NAMALWA (cell line): ENCODE data around the gene SURF1.

ENCODE experiments used
- DNase-seq: peaks from one replicate; pipeline ENCODE4 v3.0.0-alpha.2; 2015; ENCODE audit warnings: low spot score

SURF1 gene

DNA sequence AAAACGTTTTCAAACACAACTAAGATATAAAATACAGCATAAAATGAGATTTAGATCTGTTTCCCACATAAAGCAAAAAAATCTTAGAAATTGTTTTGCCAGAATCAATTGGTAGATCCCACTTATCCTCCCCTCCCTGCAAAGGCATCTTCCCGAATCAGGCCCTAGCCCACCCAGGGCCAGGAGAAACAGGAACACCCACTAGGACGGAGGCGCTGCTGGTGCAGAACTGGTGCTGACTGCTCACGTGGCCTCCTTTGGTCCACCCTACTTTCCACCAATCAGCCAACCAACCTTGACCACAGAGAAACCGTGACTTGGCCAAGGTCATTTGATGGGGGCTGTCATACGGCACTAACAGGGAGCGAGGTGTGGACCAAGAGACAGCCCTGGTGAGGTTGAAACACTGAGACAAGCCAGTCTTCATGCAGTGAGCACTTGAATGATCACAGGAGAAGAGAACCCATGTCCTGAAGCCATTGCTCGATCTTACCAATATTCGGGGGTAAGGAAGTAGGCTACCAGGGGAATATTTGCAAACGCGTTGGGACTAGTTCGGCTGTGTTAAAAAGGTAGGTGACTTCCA, 5.3 kb upstream of the SURF1 start:
- DNase-seq: no peak

DNA sequence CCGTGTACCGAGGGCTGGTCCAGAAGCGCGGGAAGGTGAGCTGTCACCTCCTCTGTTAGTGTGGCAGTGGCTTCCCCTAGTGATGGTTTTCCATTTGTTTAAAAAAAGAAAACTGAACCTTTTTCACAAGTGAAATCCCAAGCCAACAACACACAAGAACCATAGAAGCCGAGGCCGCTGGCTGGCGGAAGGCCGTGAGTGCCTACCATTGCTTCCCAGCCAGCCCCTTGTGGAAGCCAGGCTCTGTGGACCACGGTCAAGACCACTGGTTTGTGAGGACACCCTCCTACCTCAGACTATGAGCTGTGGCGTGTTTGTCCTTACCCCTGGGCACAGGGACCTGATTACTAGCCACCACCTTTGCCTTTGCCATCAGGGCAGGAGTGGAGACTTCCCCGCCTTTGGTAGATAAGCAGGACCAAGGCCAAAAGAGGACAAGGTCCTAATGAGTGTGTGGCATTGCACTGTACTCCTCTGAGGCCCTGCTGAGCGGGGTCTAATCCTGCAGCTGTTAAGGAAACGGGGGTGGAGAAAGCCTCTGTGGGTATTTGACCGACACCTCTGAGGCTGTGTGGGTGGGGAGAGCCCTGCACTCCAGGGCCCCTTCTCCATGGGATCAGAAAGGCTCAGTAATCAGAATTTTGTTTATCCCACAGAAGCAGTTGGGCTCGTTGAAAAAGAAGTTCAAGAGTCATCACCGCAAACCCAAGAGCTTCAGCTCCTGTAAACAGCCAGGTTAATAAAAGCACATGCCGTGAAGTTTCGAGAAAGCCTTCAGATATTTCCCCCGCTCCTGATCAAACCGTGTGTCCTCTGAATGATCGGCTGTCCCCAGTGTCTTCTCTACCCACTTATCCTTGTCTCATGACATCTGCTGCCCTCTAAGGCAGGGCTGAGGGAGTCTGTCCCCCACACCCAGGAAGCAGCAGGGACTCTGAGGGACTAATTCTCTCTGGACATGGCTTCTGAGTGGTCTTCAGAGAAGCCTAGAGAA, 4.4 kb upstream of the SURF1 start:
- DNase-seq: no peak

DNA sequence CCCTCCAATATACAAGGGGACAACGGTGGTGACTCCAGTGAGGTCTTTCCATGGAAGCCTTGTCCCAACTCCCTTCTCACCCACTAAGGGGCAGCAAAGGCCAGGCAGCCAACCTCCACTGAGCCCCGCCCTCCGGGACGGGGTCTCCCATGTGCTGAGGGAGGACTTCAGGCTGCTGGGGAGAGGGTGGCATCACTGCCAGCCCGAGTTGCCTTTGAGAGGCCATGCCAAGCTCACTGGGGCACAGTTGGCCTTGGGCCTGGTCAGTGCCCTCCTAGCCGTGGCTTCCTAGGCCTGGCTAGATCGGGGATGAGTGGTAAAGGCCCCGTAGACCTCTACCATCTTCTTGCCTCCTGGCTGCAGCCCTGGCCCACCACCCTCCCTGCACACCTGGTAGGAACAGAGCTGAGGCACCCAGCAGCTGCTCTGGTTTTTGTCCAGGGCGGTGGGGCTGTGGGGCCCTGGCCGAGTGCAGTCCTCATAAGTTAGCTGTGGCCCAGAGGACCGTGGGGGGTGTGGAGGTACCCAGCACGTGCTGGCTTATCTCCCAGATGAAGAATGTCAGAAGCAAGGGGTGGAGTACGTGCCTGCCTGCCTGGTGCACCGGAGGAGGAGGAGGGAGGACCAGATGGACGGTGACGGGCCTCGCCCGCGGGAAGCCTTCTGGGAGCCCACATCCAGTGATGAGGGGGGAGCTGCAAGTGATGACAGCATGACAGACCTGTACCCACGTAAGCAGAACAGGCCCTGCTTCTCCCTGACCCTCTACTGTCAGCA, 3.3 kb upstream of the SURF1 start:
- DNase-seq: no peak

DNA sequence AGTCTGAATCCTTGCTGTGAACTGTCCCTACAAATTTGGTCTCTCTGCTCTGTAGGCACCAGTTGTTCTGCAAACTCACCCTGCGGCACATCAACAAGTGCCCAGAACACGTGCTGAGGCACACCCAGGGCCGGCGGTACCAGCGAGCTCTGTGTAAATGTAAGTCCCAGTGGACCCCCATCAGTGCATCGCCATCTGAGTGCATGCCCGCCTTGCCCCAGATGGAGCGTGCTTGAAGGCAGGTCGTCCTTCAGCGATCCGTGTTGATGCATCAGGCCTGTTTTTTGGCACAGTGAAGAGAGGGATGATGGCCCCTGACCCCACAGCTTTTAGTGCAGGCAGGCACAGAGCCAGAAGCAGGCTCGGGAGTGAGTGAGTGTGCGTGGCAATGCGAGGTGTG, 1.4 kb upstream of the SURF1 start:
- DNase-seq: no peak

DNA sequence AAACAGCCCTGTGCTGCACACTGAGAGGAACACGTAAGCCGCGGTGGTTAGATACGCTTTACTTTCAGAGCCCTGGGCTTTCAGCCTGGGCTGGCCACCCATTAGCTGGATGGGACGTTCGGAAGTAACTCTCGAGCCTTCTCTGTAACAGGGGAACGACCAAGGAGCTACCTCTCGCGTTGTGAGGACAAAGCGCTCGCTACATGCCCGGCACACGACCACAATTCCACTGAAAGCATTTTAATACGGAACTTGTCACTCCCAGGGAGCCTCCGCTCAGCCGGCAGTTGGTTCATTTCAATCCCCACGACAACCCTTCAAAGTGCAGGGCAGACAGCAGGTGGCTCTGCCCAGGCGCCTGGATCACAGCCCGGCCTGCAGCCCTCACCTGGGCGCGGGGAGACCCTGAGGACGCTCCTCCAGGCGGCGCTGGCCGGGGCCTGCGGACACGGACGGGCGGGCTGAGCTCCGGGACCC, 368 bp downstream of the SURF1 start:
- peak; percentile 65 for DNase-seq

DNA sequence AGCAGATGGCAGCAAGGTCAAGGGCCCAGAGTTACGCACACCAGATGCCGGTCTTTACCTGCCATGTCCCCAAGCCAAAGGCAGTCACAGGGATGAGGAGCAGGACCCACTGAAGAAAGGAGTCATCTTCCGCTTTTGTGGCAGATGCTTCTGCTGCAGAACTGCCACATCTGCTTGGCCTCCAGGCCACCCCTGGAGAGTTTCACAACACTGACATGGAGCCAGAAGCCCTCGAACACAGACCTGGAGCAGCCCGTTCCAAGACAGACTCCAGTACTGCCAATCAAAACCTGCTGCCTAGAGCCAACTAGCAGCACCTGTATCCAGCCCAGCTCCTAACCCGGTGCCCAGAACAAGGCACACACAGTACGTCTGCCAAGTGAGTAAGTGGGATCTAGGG, 1.5 kb downstream of the SURF1 start:
- DNase-seq: peak; percentile 27

DNA sequence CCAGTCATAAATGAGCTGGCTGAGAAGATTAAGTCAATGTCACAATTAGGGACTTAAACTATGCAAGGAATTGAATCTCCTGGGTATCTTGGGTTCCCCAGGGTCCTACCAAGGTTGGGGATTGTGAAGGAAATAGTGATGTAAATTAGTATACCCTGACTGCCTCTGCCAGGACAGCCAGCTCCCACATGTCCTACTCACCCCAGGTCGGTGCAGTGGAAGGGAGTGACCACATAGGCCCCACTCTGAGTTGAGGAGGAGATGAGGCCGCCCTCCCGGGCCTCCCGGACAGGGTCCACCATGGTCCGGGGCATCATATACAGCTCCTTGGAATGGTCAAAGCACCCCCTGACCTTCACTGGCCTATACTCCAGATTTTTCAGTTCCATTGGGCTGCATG, 2.7 kb downstream of the SURF1 start:
- DNase-seq: no peak

DNA sequence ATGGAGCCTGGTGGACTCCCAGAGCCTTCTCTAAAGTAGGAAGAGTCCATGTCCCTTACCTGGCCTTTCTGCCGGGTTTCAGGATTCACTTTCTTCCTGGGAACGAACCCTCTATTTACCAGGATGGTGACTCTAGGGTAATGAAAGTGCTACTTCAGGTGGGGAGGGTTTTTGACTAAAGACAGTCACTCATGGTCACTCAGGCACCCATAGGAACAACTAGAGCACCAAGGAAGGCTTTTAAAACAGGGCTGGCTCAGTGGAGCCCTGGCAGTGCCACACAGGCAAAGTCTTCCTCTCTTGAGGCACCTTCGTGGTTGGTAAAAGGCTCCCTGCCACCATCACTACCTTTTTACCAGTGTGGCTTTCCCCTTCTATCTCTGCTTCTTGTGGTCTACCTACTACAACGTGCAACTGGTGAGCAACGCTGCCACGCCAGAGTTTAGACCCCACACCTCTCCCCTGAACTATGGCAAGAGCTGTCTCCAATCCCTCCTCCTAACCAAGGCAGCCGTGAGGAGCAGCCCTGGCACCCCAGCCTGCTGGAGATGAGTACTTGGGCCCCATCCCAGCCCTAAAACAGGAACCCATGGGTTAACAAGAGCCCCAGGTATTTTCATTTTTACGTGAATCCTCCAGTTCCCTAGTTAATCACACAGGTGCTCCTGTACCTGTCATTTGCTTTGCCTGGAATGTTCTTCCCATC, 3.5 kb downstream of the SURF1 start:
- no peak for DNase-seq

DNA sequence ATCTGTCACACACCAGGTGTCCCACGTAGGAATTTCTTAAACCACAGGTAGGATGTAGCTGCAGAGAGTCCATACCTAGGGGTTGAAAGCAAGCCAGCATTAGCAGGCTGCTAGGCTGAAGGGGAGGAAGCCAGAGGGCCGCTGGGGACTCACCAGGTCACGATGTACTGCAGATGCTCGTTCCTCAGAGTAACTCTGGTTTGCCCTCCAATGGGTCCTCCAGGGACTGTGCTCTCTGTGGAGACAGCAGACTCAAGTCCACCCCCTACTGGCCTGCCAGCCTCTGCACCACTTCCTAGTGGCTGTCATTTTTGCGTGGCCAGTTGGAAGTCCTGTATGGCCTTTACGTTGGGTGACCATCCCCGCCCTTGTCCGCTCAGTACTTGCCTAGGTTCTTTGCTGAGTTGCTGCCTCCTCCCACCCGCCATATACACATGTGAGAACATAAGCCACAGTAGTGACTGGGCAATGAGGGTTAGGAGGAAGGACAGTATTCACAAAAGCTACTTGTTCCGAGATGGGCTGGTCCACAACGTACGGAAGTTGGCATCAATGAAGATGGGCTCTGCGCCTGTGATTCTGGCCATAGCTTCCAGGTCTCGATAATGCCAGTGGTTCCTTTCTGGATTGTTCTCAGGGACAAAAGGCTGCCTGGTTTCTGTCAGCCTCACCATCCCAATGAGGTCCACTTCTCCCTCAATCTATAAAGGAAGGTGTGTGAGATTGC, 4.2 kb downstream of the SURF1 start:
- peak; percentile 80 for DNase-seq

DNA sequence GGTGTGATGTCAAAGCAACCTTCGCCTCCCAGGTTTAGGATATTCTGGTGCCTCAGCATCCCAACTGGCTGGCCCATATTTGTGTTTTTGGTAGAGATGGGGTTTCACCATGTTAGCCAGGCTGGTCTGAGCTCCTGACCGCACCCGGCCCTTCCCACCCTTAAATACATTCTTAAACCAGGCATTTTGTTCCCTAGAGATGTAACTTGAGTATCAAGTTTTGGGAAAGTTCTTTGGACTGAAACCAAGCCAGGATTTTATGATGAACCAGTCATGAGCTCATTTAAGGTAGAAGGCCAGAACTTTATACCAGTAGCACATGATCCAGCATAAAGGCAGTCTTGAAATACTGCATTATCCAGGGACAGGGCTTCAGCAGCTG, 4.8 kb downstream of the SURF1 start:
- no peak for DNase-seq

DNA sequence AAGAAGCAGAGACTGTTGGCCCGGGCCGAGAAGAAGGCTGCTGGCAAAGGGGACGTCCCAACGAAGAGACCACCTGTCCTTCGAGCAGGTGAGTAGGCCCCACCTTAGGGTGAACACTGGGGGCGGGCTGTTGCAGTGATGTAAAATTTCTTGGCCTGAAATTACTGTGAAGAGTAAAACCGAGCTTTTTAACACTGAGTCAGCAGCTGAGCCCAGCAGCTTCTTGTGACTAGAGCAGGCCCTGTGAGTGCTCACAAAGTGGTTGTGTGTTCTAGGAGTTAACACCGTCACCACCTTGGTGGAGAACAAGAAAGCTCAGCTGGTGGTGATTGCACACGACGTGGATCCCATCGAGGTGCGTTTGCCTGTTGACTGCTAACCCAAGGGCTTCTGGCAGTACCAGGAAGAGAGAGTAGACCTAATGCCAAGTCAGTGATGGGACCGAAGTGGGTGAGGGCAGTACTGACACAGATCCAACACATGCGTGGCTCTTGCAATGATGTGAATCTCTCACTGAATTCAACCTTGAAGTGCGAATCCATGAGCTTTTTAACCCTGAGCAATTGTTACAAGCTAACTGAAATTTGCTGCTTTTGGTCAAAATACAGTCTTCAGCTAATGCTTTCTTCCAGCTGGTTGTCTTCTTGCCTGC, 6.2 kb downstream of the SURF1 start:
- DNase-seq: no peak

DNA sequence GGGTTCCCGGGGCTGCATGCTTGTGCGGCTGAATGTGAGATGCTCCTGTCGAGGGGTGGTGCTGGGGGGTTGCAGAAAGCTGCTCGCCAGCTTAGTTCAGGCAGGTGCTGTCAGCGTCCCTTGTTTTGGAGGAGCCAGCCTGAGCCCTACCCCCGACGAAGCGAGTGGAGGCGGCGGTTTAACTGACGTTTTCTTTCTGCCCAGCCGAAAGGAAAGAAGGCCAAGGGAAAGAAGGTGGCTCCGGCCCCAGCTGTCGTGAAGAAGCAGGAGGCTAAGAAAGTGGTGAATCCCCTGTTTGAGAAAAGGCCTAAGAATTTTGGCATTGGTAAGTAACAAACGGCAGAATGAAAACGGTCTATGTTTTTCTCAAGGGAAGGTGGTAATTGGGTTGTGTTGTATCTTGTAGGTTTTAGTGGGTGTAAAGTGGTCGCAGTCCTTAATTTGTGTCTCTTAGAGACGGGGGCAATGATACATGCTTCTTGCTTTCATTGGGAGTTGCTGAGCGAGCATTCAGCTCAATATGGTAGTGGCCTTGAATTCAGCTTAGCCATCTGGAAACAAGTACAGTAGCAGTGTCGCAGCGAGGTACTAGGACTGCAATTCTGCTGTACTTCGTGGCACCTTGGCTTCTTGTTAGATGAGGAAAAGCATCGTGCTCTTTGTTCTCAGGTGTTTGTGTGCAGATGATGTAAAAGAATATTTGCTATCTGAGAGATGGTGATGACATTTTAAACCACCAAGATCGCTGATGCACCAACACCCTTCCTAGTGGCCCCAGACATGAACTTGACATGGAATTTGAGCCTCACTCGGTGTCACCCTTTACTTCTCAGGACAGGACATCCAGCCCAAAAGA, 7.3 kb downstream of the SURF1 start:
- no peak for DNase-seq

DNA sequence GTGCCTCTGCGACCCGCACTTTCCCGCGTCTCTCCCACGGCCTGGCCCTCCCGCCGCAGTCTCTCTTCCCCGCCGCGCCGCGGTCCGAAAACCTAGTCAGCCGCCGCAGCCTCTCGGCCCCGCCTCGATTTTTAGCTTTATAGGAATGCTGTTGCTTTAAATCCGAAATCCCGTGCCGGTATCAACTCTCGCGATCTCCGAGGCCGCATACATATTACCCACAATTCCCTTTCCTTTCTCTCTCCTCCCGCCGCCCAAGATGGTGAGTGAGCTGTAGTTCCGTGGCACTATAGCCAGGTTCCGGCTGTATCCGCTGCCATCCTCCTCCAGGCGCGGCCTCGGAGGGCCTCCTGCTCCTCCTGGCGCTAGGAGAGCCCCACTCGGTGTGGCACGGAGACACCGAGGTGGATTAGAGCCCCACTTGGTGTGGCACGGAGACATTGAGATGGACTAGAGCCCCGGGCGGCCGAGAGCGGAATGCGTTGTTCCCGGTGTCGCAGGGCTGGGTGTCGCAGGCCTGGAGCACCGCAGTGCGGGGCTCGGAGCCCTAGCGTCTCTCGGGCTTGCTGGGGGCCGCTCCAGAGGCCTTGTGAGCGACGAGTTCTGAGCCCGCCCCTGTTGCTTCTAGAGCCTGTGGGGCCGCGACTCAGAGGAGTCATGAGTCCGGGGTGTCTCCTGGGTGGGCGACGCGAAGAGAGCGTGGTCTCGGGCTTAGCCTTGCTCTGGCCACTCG, 8.1 kb downstream of the SURF1 start, which contains the start of the genes MED22 and RPL7A:
MED22 (minus strand) TSS at position 147 of the 733 bp plus-strand sequence. CDS start 1,469 bp downstream, outside the sequence.
RPL7A (plus strand) TSS at position 234 of the 733 bp plus-strand sequence; CDS start at position 260, 26 bp downstream.
- peak; percentile 97 for DNase-seq

DNA sequence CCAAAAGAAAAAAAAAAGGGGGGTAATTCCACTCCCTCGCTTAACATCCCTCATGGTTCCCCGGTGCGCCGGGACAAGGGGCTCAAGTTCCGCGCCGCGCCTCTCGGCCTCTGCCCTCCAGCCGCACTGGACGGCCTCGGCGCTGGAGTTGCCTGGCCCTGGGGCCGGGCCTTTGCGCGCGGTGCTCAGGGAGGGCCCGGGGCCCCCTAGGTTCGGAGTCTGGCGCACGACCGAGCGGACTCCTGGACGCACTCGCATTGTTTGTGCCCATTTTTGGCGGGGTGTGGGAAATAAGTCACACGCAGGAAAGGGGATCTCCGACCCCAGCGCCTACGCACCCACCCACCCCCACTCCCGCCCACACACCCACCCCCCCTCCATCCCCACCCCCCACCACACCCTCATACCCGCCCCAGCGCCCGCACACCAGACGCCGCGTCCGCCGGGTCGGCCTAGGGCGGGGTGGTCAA, 8.7 kb downstream of the SURF1 start:
- peak; percentile 41 for DNase-seq

DNA sequence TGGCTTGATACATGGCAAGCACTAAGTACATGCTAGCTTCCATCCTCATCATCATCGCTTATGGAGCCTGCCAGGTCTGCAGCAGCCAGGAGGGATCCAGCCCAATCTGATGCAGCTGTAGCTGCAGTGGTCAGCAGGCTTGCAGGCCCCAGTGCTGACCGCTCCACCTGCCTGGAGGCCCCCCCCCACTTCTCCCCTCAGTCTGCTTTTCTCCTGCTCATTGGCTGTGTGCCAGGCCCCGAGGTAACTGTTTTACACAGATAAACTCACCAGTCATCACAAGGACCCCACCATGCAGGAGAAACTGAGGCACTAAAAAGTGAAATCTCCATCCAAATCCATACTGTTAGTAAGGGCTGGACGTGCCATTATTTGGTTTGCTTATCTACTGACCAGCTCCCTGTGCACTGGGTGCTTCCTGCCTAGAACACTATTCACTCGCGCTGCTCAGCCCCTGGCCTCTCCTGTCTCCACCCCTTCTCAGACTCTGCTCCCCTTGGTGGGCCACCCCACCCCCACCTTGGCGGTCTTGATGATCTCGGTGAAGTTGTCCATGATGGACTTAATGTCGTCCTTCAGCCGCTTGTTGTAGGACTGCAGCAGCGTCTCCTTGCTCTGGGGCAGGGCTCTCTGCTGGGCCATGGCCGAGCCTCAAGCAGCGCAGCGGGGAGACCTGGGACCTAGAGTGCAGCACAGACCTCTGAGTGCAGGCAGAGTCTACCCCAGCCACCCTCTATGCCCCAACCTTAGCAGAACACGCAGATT, 10.1 kb downstream of the SURF1 start:
- DNase-seq: no peak

DNA sequence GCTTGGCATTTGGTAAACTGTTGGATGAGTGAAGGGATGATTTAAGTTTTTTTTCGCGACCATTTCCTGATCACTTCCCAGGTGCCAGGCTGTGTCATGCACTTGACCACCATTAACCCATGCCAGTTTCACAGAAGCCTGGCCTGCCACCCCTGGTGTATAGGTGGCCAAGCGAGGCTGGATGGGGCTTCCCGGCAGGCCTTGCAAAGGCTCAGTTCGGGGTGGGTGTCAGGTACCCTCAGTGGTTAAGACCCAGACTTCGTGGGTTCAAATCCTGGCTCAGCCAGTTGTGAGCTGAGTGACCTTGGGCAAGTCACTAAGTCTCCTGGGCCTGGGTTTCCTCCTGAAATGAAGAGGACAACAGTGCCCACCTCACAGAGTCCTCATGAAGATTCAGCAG, 10.7 kb downstream of the SURF1 start:
- DNase-seq: no peak

DNA sequence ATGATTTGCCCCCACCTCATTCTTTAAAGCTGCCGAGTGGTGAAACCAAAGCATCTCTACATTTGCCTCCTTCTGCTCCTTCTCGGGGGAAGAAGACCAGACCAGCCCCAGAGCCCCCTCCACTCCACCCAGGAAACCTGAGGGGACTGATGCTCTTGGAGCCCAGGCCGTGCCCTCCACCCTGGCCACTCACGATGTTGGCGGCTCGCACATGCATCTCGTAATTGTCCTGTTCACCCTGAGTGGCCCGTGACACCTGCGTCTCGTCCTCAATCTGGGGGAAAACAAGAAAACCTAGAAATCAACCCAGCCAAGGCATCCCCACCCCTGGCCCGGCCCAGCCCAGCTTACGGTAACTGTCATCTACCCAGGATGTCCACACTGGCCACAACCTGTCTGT, 11.3 kb downstream of the SURF1 start:
- DNase-seq: no peak

DNA sequence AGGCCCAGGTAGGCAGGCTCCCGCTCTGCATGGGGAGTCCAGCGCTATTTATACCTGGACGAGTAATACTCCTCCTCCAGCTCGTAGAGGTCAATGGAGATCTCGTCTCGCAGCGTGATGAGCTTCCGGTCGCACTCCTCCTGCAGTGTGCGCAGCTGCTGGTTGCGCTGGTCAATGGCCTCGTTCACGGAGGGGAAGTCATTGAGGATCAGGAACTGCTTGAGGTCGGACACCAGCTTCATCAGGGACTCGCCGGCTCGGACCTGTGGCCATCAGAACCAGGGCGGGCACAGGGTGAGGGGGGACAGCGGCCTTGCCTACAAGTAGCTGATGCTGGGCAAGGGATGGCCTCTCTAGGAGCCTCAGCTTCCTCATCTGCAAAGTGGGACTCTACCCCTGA, 12.2 kb downstream of the SURF1 start:
- no peak for DNase-seq
